Measurements from ENCODE around the gene TMEM221. TPM values are rescaled to one million over a fixed set of nuclear protein-coding genes. Genes with fewer than 3 reads are reported as not detected.

Gene TMEM221
- total and polyA plus RNA-seq, 9 of the 15 experiments (the other 6 are each of a cell fraction or from before 2014, with no cell fraction given): 0.06 to 0.35 TPM; not detected in 7

DNA sequence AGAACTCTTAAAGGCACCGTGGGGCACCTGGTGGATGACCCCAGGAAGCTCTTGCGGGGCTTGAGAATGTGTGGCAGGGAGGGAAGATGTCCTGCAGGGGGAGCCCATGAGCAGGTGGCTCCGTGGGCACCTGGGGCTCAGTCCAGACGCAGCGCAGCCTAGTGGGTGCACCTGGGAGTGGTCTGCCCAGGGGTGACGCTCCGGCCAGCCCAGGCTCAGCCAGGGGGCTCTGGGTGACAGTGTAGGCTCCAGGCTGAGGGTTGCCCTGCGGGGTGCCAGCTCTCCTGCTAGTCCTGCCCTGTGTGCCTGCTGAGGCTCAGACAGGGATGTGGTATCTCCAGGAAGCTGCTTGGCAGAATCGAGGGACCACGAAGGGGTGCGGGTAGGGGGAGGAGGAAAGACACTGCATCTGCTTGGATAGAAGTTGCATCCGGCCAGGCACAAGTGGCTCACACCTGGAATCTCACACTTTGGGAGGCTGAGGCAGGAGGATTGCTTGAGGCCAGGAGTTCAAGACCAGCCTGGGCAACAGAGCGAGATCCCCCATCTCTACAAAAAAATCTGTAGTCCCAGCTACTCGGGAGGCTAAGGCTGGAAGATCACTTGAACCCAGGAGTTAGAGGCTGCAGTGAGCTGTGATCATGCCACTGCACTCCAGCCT is 48.0 kb upstream of the TMEM221 start (continued):
- TF ChIP-seq, protein P1, sequence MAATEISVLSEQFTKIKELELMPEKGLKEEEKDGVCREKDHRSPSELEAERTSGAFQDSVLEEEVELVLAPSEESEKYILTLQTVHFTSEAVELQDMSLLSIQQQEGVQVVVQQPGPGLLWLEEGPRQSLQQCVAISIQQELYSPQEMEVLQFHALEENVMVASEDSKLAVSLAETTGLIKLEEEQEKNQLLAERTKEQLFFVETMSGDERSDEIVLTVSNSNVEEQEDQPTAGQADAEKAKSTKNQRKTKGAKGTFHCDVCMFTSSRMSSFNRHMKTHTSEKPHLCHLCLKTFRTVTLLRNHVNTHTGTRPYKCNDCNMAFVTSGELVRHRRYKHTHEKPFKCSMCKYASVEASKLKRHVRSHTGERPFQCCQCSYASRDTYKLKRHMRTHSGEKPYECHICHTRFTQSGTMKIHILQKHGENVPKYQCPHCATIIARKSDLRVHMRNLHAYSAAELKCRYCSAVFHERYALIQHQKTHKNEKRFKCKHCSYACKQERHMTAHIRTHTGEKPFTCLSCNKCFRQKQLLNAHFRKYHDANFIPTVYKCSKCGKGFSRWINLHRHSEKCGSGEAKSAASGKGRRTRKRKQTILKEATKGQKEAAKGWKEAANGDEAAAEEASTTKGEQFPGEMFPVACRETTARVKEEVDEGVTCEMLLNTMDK (IDR thresholded peaks at IDR 0.05; ENCODE audit: borderline replicate concordance, insufficient read depth, low read depth, low read length, poor library complexity, severe bottlenecking): peak; percentile 58
- TF ChIP-seq, protein P2, sequence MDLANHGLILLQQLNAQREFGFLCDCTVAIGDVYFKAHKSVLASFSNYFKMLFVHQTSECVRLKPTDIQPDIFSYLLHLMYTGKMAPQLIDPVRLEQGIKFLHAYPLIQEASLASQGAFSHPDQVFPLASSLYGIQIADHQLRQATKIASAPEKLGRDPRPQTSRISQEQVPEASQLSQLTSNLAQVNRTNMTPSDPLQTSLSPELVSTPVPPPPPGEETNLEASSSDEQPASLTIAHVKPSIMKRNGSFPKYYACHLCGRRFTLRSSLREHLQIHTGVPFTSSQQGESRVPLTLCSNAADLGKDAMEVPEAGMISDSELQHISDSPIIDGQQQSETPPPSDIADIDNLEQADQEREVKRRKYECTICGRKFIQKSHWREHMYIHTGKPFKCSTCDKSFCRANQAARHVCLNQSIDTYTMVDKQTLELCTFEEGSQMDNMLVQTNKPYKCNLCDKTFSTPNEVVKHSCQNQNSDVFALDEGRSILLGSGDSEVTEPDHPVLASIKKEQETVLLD (IDR thresholded peaks at IDR 0.05): 0 out of 2 replicates have a peak, but pooled peaks have one; percentile 24
- TF ChIP-seq SIX5 (IDR thresholded peaks at IDR 0.05; ENCODE audit: borderline replicate concordance in 1 of 2, insufficient read depth in 1 of 2, low read depth in 1 of 2, low read length in 2 of 2): no peak
- no peak for TF ChIP-seq ZBTB1 (CRISPR knock-in tag; IDR thresholded peaks at IDR 0.05; ENCODE audit: borderline replicate concordance, low read depth)
- TF ChIP-seq, protein P3, sequence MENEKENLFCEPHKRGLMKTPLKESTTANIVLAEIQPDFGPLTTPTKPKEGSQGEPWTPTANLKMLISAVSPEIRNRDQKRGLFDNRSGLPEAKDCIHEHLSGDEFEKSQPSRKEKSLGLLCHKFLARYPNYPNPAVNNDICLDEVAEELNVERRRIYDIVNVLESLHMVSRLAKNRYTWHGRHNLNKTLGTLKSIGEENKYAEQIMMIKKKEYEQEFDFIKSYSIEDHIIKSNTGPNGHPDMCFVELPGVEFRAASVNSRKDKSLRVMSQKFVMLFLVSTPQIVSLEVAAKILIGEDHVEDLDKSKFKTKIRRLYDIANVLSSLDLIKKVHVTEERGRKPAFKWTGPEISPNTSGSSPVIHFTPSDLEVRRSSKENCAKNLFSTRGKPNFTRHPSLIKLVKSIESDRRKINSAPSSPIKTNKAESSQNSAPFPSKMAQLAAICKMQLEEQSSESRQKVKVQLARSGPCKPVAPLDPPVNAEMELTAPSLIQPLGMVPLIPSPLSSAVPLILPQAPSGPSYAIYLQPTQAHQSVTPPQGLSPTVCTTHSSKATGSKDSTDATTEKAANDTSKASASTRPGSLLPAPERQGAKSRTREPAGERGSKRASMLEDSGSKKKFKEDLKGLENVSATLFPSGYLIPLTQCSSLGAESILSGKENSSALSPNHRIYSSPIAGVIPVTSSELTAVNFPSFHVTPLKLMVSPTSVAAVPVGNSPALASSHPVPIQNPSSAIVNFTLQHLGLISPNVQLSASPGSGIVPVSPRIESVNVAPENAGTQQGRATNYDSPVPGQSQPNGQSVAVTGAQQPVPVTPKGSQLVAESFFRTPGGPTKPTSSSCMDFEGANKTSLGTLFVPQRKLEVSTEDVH (IDR thresholded peaks at IDR 0.05; ENCODE audit: low read depth, partially characterized antibody): no peak
- peak in 1 of 2 experiments; percentile 86; a peak in 2 of 4 replicates for TF ChIP-seq MAZ (CRISPR knock-in tag; conservative IDR thresholded peaks at IDR 0.05 in 1 of 2, IDR thresholded peaks at IDR 0.05 in 1 of 2)
- TF ChIP-seq, protein P4, sequence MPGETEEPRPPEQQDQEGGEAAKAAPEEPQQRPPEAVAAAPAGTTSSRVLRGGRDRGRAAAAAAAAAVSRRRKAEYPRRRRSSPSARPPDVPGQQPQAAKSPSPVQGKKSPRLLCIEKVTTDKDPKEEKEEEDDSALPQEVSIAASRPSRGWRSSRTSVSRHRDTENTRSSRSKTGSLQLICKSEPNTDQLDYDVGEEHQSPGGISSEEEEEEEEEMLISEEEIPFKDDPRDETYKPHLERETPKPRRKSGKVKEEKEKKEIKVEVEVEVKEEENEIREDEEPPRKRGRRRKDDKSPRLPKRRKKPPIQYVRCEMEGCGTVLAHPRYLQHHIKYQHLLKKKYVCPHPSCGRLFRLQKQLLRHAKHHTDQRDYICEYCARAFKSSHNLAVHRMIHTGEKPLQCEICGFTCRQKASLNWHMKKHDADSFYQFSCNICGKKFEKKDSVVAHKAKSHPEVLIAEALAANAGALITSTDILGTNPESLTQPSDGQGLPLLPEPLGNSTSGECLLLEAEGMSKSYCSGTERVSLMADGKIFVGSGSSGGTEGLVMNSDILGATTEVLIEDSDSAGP (CRISPR knock-in tag; IDR thresholded peaks at IDR 0.05): peak; percentile 49; the same call in 1 of the 2 replicates
- TF ChIP-seq RBM39 (optimal IDR thresholded peaks at IDR 0.05; ENCODE audit: low read depth, low read length): no peak
- no peak for TF ChIP-seq HLTF (IDR thresholded peaks at IDR 0.05)
- TF ChIP-seq RAD21 (CRISPR knock-in tag; conservative IDR thresholded peaks at IDR 0.05 in 1 of 2, IDR thresholded peaks at IDR 0.05 in 1 of 2): peak; percentile 65 to 76
- TF ChIP-seq, protein P5, sequence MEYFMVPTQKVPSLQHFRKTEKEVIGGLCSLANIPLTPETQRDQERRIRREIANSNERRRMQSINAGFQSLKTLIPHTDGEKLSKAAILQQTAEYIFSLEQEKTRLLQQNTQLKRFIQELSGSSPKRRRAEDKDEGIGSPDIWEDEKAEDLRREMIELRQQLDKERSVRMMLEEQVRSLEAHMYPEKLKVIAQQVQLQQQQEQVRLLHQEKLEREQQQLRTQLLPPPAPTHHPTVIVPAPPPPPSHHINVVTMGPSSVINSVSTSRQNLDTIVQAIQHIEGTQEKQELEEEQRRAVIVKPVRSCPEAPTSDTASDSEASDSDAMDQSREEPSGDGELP (CRISPR knock-in tag; IDR thresholded peaks at IDR 0.05; ENCODE audit: borderline replicate concordance): peak; percentile 69; the same call in 1 of the 2 replicates
- no peak for TF ChIP-seq ZNF184 (CRISPR knock-in tag; IDR thresholded peaks at IDR 0.05)
- TF ChIP-seq CBX1 (IDR thresholded peaks at IDR 0.05; ENCODE audit: low read depth): 0 out of 2 replicates have a peak, but pooled peaks have one; percentile 26
- no peak for TF ChIP-seq ETS2 (tag; IDR thresholded peaks at IDR 0.05; ENCODE audit: borderline replicate concordance, poor library complexity, severe bottlenecking)
- TF ChIP-seq JUN (IDR thresholded peaks at IDR 0.05; ENCODE audit: borderline replicate concordance, low read depth, low read length): peak; percentile 63
- no peak for TF ChIP-seq JUN (CRISPR knock-in tag; IDR thresholded peaks at IDR 0.05; ENCODE audit: borderline replicate concordance)
- TF ChIP-seq RB1 (IDR thresholded peaks at IDR 0.05; ENCODE audit: low read depth): peak; percentile 89

Data from K562 (cell line).